K562 (cell line): ENCODE data around the gene YBX2. TPM values are rescaled to one million over a fixed set of nuclear protein-coding genes. Genes with fewer than 3 reads are reported as not detected.
A peak's percentile ranks its signal among the peaks of the same experiment; 100 is the strongest.

ENCODE experiments used
- ARHGAP35 ChIP-seq: fragments of 450-650 bp; IDR thresholded peaks from 2 replicates; pipeline ENCODE4 v1.6.1; 2018; ENCODE audit not compliant: partially characterized antibody
- ETV5 ChIP-seq: sonication (generic); formaldehyde crosslinking; IDR thresholded peaks from 2 replicates; pipeline ENCODE4 v1.4.0; 2020; ENCODE audit warnings: low read depth, mild to moderate bottlenecking, missing genetic modification reagents
- HDAC2 ChIP-seq: fragments of 450-650 bp; IDR thresholded peaks from 2 replicates; pipeline ENCODE4 v1.6.1; 2016; ENCODE audit warnings: mild to moderate bottlenecking
- HMG20A ChIP-seq: fragments of 450-650 bp; formaldehyde crosslinking; conservative IDR thresholded peaks from 2 replicates; pipeline ENCODE4 v1.4.0; 2020; ENCODE audit warnings: mild to moderate bottlenecking, mixed read lengths
- HMGN3 ChIP-seq: IDR thresholded peaks from 2 replicates; pipeline ENCODE4 v1.6.1; 2011; ENCODE audit warnings: borderline replicate concordance, low read depth, mild to moderate bottlenecking, mixed read lengths, low read length; ENCODE audit not compliant: insufficient read length; ENCODE audit errors: extremely low read depth
- HNRNPH1 ChIP-seq: fragments of 200-400 bp; formaldehyde crosslinking; optimal IDR thresholded peaks from 2 replicates; pipeline ENCODE3; 2017; ENCODE audit warnings: low read depth, mild to moderate bottlenecking, low read length, moderate library complexity
- HOXB6 ChIP-seq: fragments of 250-450 bp; sonication (Bioruptor Pico); IDR thresholded peaks from 2 replicates; pipeline ENCODE4 v1.5.1; 2022; ENCODE audit warnings: mild to moderate bottlenecking, borderline replicate concordance
- MLLT1 ChIP-seq, 2 experiments: fragments of 450-650 bp; IDR thresholded peaks; 2 replicates each; pipeline ENCODE4 v1.6.1; 2016
- PCBP2 ChIP-seq: fragments of 200-400 bp; formaldehyde crosslinking; IDR thresholded peaks from 2 replicates; pipeline ENCODE4 v1.6.1; 2018; ENCODE audit warnings: low read length, low read depth, mild to moderate bottlenecking, moderate library complexity; ENCODE audit not compliant: poor library complexity, severe bottlenecking
- RREB1 ChIP-seq: fragments of 250-450 bp; sonication (Bioruptor Pico); IDR thresholded peaks from 2 replicates; pipeline ENCODE4 v1.4.0; 2020
- SMAD4 ChIP-seq: fragments of 250-450 bp; sonication (Bioruptor Pico); conservative IDR thresholded peaks from 2 replicates; pipeline ENCODE4 v1.8.0; 2021; ENCODE audit warnings: inconsistent platforms, mild to moderate bottlenecking, moderate library complexity
- TCF15 ChIP-seq: fragments of 250-450 bp; sonication (Bioruptor Pico); IDR thresholded peaks from 2 replicates; pipeline ENCODE4 v1.8.0; 2022; ENCODE audit warnings: moderate library complexity, mild to moderate bottlenecking, inconsistent platforms
- ZBTB8A ChIP-seq: fragments of 450-650 bp; IDR thresholded peaks from 2 replicates; pipeline ENCODE4 v1.6.1; 2018; ENCODE audit warnings: mild to moderate bottlenecking, moderate library complexity; ENCODE audit not compliant: partially characterized antibody
- ZNF224 ChIP-seq: sonication (generic); formaldehyde crosslinking; IDR thresholded peaks from 2 replicates; pipeline ENCODE4 v1.8.0; 2022; ENCODE audit warnings: mild to moderate bottlenecking, missing genetic modification reagents
- ZNF398 ChIP-seq: fragments of 250-450 bp; sonication (Bioruptor Pico); IDR thresholded peaks from 2 replicates; pipeline ENCODE4 v1.8.0; 2021; ENCODE audit warnings: moderate library complexity, mild to moderate bottlenecking, inconsistent platforms
- polyA plus RNA-seq, 8 experiments: library from polyadenylated mRNA; depleted of rRNA in 4 of 8; stranded (reverse) in 5 of 8; unstranded in 3 of 8; fragments of >200 nt; fragmentation: Nextera tagmentation in 2 of 8; fragmentation: Illumina TruSeq in 1 of 8; extraction: Ambion mirVana in 2 of 8; extraction: Trizol in 1 of 8; gene quantifications; 2 replicates each; pipeline versions ENCODE4 v1.2.1 to v1.2.3, GENCODE V29; 2011 to 2014; ENCODE audit warnings: inconsistent platforms in 1 of 8, missing spikeins in 1 of 8
- total RNA-seq, 7 experiments: library from RNA; depleted of rRNA in 6 of 7; stranded (reverse); fragments of >200 nt in 6 of 7; fragmentation: Illumina TruSeq in 2 of 7; extraction: Trizol in 2 of 7; gene quantifications; 2 replicates each; pipeline versions ENCODE4 v1.2.1 to v1.2.3, GENCODE V29; 2011 to 2021; ENCODE audit warnings: low replicate concordance in 1 of 7

Gene YBX2
- total and polyA plus RNA-seq, 9 of the 15 experiments (the other 6 are each of a cell fraction or from before 2014, with no cell fraction given) = 0.03 to 0.59 (median 0.27) TPM; not detected in 6

- TF ChIP-seq PCBP2 (no peak), ETV5 (CRISPR knock-in tag) (peak; percentile 79; the same call in 1 of the 2 replicates), TCF15 (CRISPR knock-in tag) (no peak), HMGN3 (peak; percentile 55), ZNF398 (CRISPR knock-in tag) (no peak), HOXB6 (no peak), ZBTB8A (no peak), HMG20A (CRISPR knock-in tag) (no peak), HDAC2 (no peak), HNRNPH1 (no peak), RREB1 (CRISPR knock-in tag) (no peak), MLLT1 (IDR thresholded peaks at IDR 0.05) (no peak), ARHGAP35 (no peak), ZNF224 (no peak), SMAD4 (CRISPR knock-in tag) (0 out of 2 replicates have a peak, but pooled peaks have one; percentile 24)
Observed at GRCh38 chr17:7314719-7315569, 20.5 kb upstream of the YBX2 start, which contains the start of gene GPS2 (continued).
